ENCODE results near the gene USP2. TPM values are rescaled to one million over a fixed set of nuclear protein-coding genes. Genes with fewer than 3 reads are reported as not detected.
"Not testable (repeated sequence)": the region's sequence is repeated elsewhere in the genome, so short reads cannot be mapped to it uniquely, and the experiment has no call there.

The USP2 gene
- total RNA-seq, 1 donor from 2014 or later = 3.0 TPM

- no peak overlapping the region for H3K4me3 ChIP-seq
- H3K9me3 ChIP-seq = no peaks in the 10 kb centered on the region
- H3K27ac ChIP-seq = no peak overlapping the region
- H3K36me3 ChIP-seq = no peaks in the 10 kb centered on the region
- no peak for TF ChIP-seq CTCF (IDR thresholded peaks at IDR 0.05)
- H3K27me3 ChIP-seq = no peaks in the 10 kb centered on the region
- peaks cover 14% of the 10 kb centered on the region for H3K4me1 ChIP-seq
- intact Hi-C loops (cut with DNase I) = no loop called here
- ATAC-seq (no peak), DNase-seq (no peak)
These were observed 2.8 kb upstream of the USP2 start for GRCh38 chr11:119384332-119384731.

GRCh38 chr11:119382513-119382912 is 1.0 kb upstream of the USP2 start:
- H3K27ac ChIP-seq; intact Hi-C loops (cut with DNase I); DNase-seq: not testable (repeated sequence)

DNA sequence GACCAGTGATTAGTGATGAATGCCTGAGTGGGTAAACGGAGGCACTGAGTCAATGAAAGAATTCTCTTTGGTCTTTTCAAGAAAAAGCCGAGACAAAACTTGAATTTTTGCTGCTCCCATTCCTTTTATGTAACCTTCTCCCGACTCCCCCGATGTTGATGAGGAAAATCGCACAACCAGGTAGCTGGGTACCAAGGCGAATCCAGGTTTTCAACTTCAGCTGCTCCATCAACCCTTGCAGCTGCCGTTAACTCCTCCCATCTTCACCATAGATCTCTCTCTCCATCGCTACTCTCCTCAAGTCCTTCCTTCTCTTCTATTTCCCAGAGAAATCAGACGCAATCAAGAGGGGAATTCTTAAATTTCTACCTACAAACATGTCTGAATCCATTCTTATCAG is 611 bp upstream of the USP2 start:
- peak overlapping the region; percentile 53 for H3K4me3 ChIP-seq

More at GRCh38 chr11:119382513-119382912, 1.0 kb upstream of the USP2 start:
- not testable (repeated sequence) for H3K27me3 ChIP-seq, H3K36me3 ChIP-seq, H3K4me3 ChIP-seq, ATAC-seq, H3K9me3 ChIP-seq
- H3K4me1 ChIP-seq = peaks cover 14% of the 10 kb centered on the region

DNA sequence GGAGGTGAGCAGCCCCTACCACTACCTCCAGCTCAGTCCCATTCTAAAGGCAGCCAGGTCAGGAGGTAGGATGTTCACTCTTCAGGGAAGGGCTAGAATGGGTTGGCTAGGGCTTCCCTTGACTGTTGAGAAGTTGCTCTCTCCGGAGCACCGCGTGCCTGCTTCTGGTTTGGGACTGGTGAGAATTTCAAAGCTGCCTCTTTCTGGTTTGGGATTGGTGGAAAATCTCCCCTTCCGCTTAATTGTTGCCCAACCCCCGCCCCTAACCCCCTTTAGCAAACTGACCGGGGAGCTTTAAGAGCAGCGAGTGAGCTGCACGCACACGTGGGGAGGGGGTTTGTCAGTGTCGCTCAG is 686 bp downstream of the USP2 start:
- ATAC-seq (no peak), DNase-seq (no peak)
- Histone ChIP-seq H3K27ac (no peak overlapping the region), H3K36me3 (no peaks in the 10 kb centered on the region), H3K27me3 (no peaks in the 10 kb centered on the region), H3K4me3 (peak overlapping the region; percentile 53), H3K4me1 (peaks cover 23% of the 10 kb centered on the region), H3K9me3 (no peaks in the 10 kb centered on the region)
- no peak for TF ChIP-seq CTCF (IDR thresholded peaks at IDR 0.05)
- intact Hi-C loops (cut with DNase I) = no loop called here

More for the DNA sequence above, 611 bp upstream of the USP2 start:
- no peak overlapping the region for H3K27ac ChIP-seq
- peaks cover 14% of the 10 kb centered on the region for H3K4me1 ChIP-seq
- H3K36me3 ChIP-seq = no peaks in the 10 kb centered on the region
- DNase-seq (no peak), ATAC-seq (no peak)
- intact Hi-C loops (cut with DNase I) = no loop called here
- H3K27me3 ChIP-seq = no peaks in the 10 kb centered on the region
- TF ChIP-seq CTCF (IDR thresholded peaks at IDR 0.05) = no peak
- H3K9me3 ChIP-seq = no peaks in the 10 kb centered on the region

DNA sequence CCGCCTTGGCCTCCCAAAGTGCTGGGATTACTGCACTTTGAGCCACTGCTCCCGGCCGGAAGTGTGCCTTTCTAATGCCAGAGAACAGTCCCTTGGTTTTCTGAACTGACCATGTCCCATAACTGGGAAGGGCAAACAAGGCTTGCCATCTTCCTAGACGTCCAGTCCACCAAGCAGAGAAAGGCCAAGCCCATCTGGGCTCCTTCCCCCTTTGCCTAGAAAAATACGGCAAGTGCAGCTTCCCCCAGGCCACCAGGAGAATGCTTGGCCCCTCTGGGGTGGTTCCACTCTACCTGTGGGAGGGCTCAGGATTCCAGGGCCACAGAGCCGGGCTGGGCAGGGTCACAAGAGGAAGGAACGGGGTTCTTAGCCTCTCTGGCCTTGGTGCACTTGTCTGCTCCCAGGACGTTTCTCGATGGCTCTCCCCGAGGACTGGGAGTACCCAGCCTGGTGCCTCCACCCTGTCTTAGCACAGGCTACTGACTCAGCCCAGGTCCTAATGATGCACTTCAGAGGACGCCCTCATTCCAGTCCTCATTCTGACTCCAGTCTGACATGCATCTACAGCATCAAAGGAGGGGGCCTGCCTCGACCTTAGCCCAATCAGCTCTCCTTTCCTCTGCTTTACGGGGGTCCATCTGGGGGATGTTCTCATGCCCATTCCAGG is 1.2 kb downstream of the USP2 start:
- intact Hi-C loops (cut with DNase I) = no loop called here
- peaks cover 28% of the 10 kb centered on the region for H3K4me1 ChIP-seq
- H3K27ac ChIP-seq = no peak overlapping the region
- H3K27me3 ChIP-seq = no peaks in the 10 kb centered on the region
- no peaks in the 10 kb centered on the region for H3K36me3 ChIP-seq
- H3K4me3 ChIP-seq = no peak overlapping the region
- no peaks in the 10 kb centered on the region for H3K9me3 ChIP-seq
- no peak for DNase-seq
- no peak for ATAC-seq
- TF ChIP-seq CTCF (IDR thresholded peaks at IDR 0.05) = no peak

GRCh38 chr11:119378851-119379465 is 2.5 kb downstream of the USP2 start:
- H3K27ac ChIP-seq = no peak overlapping the region
- no peak overlapping the region for H3K4me3 ChIP-seq
- no peak for ATAC-seq
- no peak for TF ChIP-seq CTCF (IDR thresholded peaks at IDR 0.05)
- DNase-seq = no peak
- no peaks in the 10 kb centered on the region for H3K9me3 ChIP-seq
- no peaks in the 10 kb centered on the region for H3K36me3 ChIP-seq
- H3K27me3 ChIP-seq = no peaks in the 10 kb centered on the region
- intact Hi-C loops (cut with DNase I) = no loop called here
- peaks cover 31% of the 10 kb centered on the region for H3K4me1 ChIP-seq
